A673 (cell line): ENCODE measurements around the gene RIPK3.

ENCODE experiments used
- EZH2 ChIP-seq: fragments of 200-600 bp; sonication (generic); IDR thresholded peaks from 2 replicates; pipeline ENCODE4 v1.6.1; 2017; ENCODE audit warnings: borderline replicate concordance, low read depth, mild to moderate bottlenecking, mixed read lengths, antibody characterized with exemption, low read length; ENCODE audit not compliant: poor library complexity, severe bottlenecking
- TF ChIP-seq, protein P1 (sequence below): fragments of 300-800, 200-600 bp; sonication (generic); conservative IDR thresholded peaks from 2 replicates; pipeline ENCODE4 v1.5.1; 2017; ENCODE audit warnings: low read depth, mild to moderate bottlenecking, antibody characterized with exemption, low read length, moderate library complexity, mixed read lengths

DNA sequence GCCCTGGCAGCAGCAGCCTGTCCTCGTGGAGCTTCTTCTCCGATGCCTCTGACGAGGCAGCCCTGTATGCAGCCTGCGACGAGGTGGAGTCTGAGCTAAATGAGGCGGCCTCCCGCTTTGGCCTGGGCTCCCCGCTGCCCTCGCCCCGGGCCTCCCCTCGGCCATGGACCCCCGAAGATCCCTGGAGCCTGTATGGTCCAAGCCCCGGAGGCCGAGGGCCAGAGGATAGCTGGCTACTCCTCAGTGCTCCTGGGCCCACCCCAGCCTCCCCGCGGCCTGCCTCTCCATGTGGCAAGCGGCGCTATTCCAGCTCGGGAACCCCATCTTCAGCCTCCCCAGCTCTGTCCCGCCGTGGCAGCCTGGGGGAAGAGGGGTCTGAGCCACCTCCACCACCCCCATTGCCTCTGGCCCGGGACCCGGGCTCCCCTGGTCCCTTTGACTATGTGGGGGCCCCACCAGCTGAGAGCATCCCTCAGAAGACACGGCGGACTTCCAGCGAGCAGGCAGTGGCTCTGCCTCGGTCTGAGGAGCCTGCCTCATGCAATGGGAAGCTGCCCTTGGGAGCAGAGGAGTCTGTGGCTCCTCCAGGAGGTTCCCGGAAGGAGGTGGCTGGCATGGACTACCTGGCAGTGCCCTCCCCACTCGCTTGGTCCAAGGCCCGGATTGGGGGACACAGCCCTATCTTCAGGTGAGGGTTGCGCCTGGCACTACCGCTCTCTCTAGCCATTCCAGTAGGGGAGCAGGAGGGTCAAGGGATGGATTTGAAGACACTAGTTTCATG lies 30.3 kb upstream of the RIPK3 start:
- TF ChIP-seq, protein P1, sequence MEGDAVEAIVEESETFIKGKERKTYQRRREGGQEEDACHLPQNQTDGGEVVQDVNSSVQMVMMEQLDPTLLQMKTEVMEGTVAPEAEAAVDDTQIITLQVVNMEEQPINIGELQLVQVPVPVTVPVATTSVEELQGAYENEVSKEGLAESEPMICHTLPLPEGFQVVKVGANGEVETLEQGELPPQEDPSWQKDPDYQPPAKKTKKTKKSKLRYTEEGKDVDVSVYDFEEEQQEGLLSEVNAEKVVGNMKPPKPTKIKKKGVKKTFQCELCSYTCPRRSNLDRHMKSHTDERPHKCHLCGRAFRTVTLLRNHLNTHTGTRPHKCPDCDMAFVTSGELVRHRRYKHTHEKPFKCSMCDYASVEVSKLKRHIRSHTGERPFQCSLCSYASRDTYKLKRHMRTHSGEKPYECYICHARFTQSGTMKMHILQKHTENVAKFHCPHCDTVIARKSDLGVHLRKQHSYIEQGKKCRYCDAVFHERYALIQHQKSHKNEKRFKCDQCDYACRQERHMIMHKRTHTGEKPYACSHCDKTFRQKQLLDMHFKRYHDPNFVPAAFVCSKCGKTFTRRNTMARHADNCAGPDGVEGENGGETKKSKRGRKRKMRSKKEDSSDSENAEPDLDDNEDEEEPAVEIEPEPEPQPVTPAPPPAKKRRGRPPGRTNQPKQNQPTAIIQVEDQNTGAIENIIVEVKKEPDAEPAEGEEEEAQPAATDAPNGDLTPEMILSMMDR = no peak
- no peak for TF ChIP-seq EZH2
